PFSK-1 (cell line): ENCODE data around the gene MRTFA.

ENCODE experiments used
- FOXP2 ChIP-seq: optimal IDR thresholded peaks from 2 replicates; pipeline ENCODE3; 2011; ENCODE audit warnings: borderline replicate concordance, control low read depth, inconsistent platforms; ENCODE audit not compliant: insufficient read depth; ENCODE audit errors: extremely low read length, extremely low read depth
- POLR2AphosphoS5 ChIP-seq: IDR thresholded peaks from 2 replicates; pipeline ENCODE4 v1.6.1; 2012; ENCODE audit warnings: low read depth, mild to moderate bottlenecking, control low read depth, low read length, moderate library complexity
- REST ChIP-seq, 2 experiments: IDR thresholded peaks; 2 replicates each; pipeline versions ENCODE4 v1.6.1 to v1.8.0; 2011 to 2012; ENCODE audit warnings: low read depth in 2 of 2, low read length in 2 of 2, control low read depth in 1 of 2, inconsistent platforms in 1 of 2, mild to moderate bottlenecking in 1 of 2, moderate library complexity in 1 of 2; ENCODE audit not compliant: insufficient read depth in 1 of 2
- SIN3A ChIP-seq: IDR thresholded peaks from 2 replicates; pipeline ENCODE4 v1.6.1; 2012; ENCODE audit warnings: mild to moderate bottlenecking, low read length, moderate library complexity, borderline replicate concordance; ENCODE audit not compliant: insufficient read depth
- TAF1 ChIP-seq: IDR thresholded peaks from 2 replicates; pipeline ENCODE4 v1.6.1; 2012; ENCODE audit warnings: low read length, control low read depth, borderline replicate concordance; ENCODE audit not compliant: insufficient read depth

Gene MRTFA

GRCh38 chr22:40429481-40429880 lies 207.0 kb downstream of the MRTFA start:
- no peak for TF ChIP-seq TAF1
- no peak for TF ChIP-seq SIN3A
- TF ChIP-seq POLR2AphosphoS5: no peak
- no peak for TF ChIP-seq FOXP2
- TF ChIP-seq REST (IDR thresholded peaks at IDR 0.05; ENCODE audit: insufficient read depth in 1 of 2, low read depth in 2 of 2, low read length in 2 of 2): no peak

- TF ChIP-seq SIN3A: no peak
- TF ChIP-seq POLR2AphosphoS5: no peak
- TF ChIP-seq FOXP2: no peak
- no peak for TF ChIP-seq REST (IDR thresholded peaks at IDR 0.05; ENCODE audit: insufficient read depth in 1 of 2, low read depth in 2 of 2, low read length in 2 of 2)
- no peak for TF ChIP-seq TAF1
Measured at GRCh38 chr22:40428796-40429195, 207.7 kb downstream of the MRTFA start.

- TF ChIP-seq SIN3A (no peak), REST (IDR thresholded peaks at IDR 0.05; ENCODE audit: insufficient read depth in 1 of 2, low read depth in 2 of 2, low read length in 2 of 2) (no peak), POLR2AphosphoS5 (no peak), TAF1 (no peak), FOXP2 (no peak)
Measured at GRCh38 chr22:40426594-40427333, 209.8 kb downstream of the MRTFA start.

DNA sequence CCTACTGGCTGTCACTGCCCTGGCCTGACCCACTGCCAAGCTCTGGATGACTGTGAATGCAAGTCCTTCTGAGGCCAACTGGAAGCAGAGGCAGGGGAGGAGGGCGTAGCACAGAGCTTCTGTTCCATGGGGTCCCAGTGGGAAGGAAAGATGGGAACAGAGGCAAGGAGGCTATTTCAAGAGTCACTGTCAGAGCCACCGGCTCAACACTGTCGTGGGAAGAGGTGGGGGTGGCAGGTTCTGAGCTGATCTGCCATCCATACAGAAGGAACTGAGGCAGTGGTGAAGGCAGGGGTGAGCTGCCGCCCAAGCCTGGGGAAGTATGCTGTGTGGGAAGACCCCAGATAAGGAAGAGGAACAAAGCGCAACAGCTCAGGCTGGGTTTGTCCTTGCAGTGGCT lies 211.4 kb downstream of the MRTFA start:
- TF ChIP-seq SIN3A: no peak

DNA sequence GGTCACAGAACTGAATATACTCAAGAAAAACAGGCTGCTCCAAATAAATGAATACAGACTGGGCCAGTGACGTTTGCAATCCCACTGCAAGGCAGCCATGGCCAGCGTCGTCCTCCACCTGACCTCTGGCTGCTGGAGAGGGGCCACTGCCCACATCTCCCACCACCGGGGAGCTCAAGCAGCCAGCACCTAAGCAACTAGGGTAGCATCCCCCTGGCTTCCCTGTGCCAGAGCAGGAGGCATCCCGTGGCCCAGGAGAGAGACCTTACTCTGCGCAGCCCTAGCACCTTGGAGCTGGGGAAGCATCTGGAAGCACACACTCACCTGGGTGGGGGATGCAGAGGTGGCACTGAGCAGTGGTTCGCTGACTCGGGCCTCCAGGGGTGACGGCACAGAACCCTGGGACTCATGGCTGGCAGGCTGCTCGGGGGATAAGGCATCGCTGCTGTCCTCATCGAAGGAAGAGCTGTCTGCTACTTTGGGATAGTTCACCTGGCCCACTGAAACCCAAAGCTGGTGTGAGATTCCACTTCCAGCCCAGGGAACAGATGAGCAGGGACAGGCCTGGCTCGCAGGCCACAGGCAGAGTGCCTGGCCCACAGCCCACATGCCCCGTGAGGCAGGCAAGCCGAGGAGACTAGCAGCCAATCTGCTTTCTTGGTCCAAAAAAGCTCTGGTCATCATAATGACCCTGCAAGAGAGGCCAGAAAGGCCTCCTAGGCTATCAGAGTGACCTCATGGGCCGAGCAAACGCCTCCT lies 212.5 kb downstream of the MRTFA start:
- TF ChIP-seq SIN3A (no peak), REST (IDR thresholded peaks at IDR 0.05; ENCODE audit: insufficient read depth in 1 of 2, low read depth in 2 of 2, low read length in 2 of 2) (no peak), FOXP2 (no peak), TAF1 (no peak), POLR2AphosphoS5 (no peak)
